ENCODE results near the gene NCK2.
"Not testable (repeated sequence)": the region's sequence is repeated elsewhere in the genome, so short reads cannot be mapped to it uniquely, and the experiment has no call there.

Gene NCK2

DNA sequence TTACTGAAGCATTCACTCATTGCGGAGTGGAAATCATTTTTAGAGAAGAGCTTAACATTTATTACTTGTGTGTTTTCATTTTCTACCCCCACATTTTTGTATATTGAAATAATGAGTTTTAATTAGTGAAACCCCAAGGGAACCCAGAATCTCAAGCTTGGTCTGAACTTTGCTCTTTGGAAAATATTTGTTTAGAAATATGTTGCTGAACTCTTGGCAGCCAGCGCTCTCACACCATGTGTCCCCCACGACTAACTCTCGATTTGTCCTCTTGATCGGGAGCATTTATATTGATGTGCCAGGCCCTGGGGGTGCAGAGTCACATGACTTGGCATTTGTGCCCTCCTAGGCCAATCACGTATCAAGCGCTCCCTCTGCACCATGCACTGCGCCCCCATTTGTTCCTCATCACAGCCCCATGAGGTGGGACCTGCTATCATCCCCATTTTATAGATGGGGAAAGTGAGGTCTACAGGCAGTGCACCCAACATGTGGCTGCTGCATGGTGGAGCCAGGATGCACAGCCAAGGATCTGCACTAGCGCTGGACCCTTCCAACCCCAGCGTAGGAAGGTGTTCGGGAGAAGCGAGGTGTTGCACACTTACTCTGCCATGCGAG is 149.7 kb downstream of the NCK2 start:
- TF ChIP-seq, protein P1, sequence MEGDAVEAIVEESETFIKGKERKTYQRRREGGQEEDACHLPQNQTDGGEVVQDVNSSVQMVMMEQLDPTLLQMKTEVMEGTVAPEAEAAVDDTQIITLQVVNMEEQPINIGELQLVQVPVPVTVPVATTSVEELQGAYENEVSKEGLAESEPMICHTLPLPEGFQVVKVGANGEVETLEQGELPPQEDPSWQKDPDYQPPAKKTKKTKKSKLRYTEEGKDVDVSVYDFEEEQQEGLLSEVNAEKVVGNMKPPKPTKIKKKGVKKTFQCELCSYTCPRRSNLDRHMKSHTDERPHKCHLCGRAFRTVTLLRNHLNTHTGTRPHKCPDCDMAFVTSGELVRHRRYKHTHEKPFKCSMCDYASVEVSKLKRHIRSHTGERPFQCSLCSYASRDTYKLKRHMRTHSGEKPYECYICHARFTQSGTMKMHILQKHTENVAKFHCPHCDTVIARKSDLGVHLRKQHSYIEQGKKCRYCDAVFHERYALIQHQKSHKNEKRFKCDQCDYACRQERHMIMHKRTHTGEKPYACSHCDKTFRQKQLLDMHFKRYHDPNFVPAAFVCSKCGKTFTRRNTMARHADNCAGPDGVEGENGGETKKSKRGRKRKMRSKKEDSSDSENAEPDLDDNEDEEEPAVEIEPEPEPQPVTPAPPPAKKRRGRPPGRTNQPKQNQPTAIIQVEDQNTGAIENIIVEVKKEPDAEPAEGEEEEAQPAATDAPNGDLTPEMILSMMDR (IDR thresholded peaks at IDR 0.05; ENCODE audit: low read depth, low read length): no peak
- DNase-seq (ENCODE audit: extremely low read depth, low read depth): no peak

DNA sequence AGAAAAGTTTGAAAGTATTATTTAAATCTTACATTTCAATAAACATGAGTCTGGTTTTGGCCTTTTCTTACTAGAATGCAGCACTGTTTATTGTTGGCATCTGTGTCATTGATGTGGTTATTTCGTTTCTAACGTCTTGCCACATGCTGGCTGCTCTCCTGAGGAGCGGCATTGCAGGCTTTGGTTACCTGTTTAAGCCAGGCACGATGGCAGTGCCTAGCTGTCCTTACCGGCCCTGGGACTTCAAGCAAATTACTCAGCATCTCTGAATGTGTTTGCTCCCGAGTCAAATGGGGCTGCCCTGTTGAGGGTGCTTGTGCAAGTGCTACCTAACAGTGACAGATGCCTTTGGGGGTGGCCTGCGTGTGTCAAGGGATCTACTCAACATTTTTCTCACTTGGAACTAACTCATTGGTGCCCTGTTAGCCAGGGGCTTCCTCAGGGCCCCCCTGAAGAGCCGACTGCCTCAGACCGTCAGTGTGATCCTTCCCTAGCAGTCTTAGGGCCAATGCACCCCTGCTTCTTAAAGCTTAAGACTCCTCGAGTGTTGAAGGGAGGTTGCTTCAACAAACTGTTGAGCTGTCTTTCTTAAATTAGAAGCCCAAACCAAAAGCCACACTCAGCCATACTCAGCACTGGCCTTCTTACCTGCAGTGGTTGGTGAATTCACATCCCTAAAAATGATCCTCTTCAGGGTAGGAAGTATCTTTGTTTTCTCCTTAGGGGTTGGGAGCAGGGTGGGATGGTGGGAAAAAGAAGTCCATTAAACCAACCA is 151.5 kb downstream of the NCK2 start:
- TF ChIP-seq, protein P1 (IDR thresholded peaks at IDR 0.05; ENCODE audit: low read depth, low read length): no peak
- DNase-seq (ENCODE audit: extremely low read depth, low read depth): no peak

DNA sequence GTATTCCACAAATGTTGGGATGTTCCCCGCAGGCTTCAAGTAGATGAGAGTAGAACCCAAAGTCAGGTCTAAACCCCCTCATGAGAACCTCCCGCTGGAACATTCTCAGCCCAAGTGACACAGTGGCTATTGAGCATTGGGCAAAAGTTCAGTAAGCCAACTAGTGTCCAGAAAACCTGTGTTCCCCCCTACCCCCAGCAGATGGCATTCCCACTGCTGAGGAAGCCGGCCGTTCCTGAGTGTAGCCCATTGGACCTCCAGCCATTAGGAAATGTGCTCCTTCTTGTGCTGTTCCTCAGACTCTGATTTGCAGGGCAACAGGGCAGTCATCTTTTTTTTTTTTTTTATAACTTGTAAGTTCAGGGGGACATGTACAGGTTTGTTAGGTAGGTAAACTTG is 152.1 kb downstream of the NCK2 start:
- TF ChIP-seq, protein P1 (IDR thresholded peaks at IDR 0.05; ENCODE audit: low read depth, low read length): no peak
- no peak for DNase-seq (ENCODE audit: extremely low read depth, low read depth)

DNA sequence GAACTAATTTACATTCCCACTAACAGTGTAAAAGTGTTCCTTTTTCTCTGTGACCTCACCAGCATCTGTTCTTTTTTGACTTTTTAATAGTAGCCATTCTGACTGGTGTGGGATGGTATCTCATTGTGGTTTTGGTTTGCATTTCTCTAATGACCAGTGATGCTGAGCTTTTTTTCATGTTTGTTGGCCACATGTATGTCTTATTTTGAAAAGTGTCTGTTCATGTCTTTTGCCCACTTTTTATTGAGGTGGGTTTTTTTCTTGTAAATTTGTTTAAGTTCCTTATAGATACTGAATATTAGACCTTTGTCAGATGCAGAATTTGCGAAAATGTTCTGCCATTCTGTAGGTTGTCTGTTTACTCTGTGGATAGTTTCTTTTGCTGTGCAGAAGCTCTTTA is 153.0 kb downstream of the NCK2 start:
- not testable (repeated sequence) for DNase-seq (ENCODE audit: extremely low read depth, low read depth)

DNA sequence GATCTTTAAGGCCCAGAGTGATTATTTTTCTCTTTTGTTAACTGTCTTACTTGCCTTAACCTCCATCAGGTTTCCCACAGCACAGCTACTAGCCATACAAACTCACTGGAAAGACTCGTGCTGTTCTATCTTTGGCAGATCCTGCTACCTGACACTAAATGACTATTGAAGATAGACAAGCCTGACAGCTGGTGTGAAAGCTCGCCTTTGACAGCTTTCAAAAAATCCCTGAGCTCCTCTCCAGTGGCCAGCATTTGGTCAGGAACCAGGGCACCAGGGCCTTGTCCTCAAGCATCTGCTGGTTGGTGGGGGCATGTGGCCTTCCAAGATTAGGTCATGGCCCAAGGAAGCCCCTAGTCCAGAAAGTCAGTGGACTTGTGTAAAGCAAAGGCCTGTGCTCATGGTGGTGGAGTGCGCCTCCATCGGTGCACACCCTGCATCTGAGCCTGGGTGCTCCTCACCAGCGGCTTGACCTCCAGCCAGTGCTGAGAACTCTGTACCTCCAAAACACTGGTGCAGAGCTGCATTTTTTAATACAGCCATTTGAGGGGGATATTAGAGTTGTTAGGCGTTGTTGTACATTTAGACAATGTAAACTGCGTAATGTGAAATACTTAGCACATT is 158.5 kb downstream of the NCK2 start:
- DNase-seq (ENCODE audit: extremely low read depth, low read depth): no peak
- TF ChIP-seq, protein P1 (IDR thresholded peaks at IDR 0.05; ENCODE audit: low read depth, low read length): no peak

DNA sequence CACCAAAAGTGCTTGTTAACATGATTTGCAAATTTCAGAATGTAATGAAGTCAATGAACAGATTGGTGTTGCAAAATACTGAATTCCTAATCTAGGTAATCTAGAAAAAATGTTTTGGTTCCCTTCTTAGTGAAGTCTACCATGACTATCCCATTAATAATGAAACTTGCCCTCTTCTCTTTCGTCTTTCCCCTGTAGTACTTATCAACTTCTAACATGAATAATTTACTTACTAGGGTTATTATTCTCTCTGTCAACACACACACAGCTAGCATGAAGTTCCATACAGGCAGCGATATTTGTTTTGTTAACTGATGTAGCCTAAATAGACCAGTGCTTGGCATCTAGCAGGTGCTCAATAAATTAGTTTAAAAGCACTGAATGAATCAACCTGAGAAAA is 160.2 kb downstream of the NCK2 start:
- DNase-seq (ENCODE audit: extremely low read depth, low read depth): no peak
- TF ChIP-seq, protein P1 (IDR thresholded peaks at IDR 0.05; ENCODE audit: low read depth, low read length): no peak

- no peak for DNase-seq (ENCODE audit: extremely low read depth, low read depth)
- TF ChIP-seq, protein P1 (IDR thresholded peaks at IDR 0.05; ENCODE audit: low read depth, low read length): no peak
Measured at GRCh38 chr2:105906481-105906880, 161.8 kb downstream of the NCK2 start.

Measured in AG09319 (cell line).